GM12892 (cell line): ENCODE data around the gene PCSK9. TPM values are rescaled to one million over a fixed set of nuclear protein-coding genes. Genes with fewer than 3 reads are reported as not detected.

Experiments
- DNase-seq: peaks from one replicate; pipeline ENCODE4 v3.0.0; 2011; ENCODE audit not compliant: insufficient read length
- FAIRE-seq: peaks from 2 replicates; lab custom pipeline; 2011; peaks lifted over from hg19 to GRCh38; lab: Jason Lieb, UNC
- POLR2A ChIP-seq: IDR thresholded peaks from 2 replicates; pipeline ENCODE4 v1.6.1; 2011; ENCODE audit warnings: low read depth, low read length, control low read depth
- POLR2AphosphoS5 ChIP-seq: IDR thresholded peaks from 2 replicates; pipeline ENCODE4 v1.6.1; 2011; ENCODE audit warnings: low read depth, low read length, control low read depth
- TAF1 ChIP-seq: IDR thresholded peaks from 2 replicates; pipeline ENCODE4 v1.6.1; 2011; ENCODE audit warnings: low read depth, mild to moderate bottlenecking, control low read depth, low read length, borderline replicate concordance
- polyA plus RNA-seq: library from polyadenylated mRNA; unstranded; fragments of >200 nt; gene quantifications from one replicate; pipeline ENCODE4 v1.2.1, GENCODE V29; 2012; ENCODE audit warnings: missing spikeins, inconsistent platforms; ENCODE audit not compliant: missing spikeins

Gene PCSK9
- polyA plus RNA-seq: not detected

DNA sequence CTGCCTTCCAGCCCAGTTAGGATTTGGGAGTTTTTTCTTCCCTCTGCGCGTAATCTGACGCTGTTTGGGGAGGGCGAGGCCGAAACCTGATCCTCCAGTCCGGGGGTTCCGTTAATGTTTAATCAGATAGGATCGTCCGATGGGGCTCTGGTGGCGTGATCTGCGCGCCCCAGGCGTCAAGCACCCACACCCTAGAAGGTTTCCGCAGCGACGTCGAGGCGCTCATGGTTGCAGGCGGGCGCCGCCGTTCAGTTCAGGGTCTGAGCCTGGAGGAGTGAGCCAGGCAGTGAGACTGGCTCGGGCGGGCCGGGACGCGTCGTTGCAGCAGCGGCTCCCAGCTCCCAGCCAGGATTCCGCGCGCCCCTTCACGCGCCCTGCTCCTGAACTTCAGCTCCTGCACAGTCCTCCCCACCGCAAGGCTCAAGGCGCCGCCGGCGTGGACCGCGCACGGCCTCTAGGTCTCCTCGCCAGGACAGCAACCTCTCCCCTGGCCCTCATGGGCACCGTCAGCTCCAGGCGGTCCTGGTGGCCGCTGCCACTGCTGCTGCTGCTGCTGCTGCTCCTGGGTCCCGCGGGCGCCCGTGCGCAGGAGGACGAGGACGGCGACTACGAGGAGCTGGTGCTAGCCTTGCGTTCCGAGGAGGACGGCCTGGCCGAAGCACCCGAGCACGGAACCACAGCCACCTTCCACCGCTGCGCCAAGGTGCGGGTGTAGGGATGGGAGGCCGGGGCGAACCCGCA lies at the start of gene PCSK9:
Gene PCSK9, plus strand, starts transcription at position 207 of the 741 bp plus-strand sequence. Its CDS starts 290 bp downstream, at position 497.
- DNase-seq (no peak), FAIRE-seq (no peak)

DNA sequence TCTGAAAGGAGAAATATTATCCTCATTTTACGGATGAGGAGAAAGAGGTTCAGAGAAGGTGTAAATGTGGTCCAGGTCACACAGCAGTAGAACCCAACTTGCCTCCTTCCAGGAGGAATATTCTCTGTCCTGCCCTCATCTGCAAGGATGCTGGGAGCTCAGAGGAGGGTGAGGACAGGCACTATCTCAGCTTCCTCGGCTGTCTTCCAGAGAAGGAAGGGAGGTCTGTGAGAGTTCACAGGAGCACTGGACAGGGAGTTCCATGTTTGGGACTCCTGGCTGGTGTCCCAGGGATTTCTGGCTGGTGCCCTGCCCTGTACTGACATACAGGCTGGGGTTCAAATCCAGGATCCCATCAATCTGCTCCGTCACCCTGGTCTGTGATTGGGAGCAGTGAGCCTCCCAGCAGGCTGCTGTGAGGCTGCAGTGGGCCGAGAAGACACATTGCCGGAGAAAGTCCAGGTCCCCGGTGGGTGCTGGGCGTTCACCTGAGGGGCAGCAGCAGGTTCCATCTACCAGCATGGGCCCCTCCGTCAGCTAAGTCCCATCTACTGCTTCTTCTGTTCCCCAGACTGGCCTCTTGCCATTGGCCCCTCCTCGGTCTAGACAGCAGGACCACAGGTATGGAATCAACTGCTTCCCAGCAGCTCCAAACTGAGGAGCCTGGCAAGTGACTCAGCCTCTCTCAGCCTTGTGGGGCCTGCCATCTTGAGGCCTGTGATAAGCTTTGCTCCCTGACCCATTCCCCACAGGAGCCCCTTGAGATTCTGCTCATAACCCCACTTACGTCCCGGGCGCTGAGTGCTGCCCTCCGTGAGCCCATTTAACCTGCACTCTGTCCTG lies 49.2 kb upstream of the PCSK9 start:
- DNase-seq (no peak), FAIRE-seq (no peak)
- TF ChIP-seq POLR2AphosphoS5 (no peak), TAF1 (no peak), POLR2A (no peak)

More for the DNA sequence above, at the start of gene PCSK9:
- no peak for TF ChIP-seq TAF1
- no peak for TF ChIP-seq POLR2A
- no peak for TF ChIP-seq POLR2AphosphoS5

DNA sequence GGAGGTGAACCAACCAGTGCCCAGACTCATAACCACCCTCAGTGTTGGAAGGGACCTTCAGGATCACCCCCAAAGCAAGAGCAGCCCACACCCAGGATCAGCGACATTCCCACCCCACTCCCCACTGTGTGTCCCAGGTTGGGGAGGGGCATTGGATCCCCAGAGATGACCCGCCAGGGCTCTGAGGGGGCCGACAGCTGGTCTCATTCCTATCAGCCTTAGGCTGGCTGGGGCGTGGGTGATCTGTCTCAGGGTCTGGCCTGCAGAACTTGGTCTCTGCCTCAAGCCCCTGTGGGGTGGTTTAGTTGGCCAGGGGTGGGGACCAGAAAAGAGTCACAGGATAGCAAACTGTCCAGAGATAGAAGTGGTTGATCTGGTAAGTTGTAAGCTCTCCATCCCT lies 48.4 kb upstream of the PCSK9 start:
- TF ChIP-seq POLR2A (no peak), POLR2AphosphoS5 (no peak), TAF1 (no peak)
- DNase-seq (no peak), FAIRE-seq (no peak)

DNA sequence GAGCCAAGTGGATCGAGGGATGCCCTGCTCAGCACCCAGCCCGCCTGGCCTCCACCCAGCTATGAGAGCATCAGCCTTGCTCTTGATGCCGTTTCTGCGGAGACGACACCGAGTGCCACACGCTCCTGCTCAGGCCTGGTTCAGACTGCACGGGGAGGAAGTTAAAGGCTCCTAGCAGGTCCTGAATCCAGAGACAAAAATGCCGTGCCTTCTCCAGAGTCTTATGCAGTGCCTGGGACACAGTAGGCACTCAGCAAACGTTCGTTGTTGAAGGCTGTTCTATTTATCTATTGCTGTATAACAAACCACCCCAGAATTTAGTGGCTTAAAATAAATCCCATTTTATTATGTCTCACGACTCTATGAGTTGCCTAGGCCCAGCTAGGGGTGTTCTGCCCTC lies 47.4 kb upstream of the PCSK9 start:
- FAIRE-seq (no peak), DNase-seq (no peak)
- no peak for TF ChIP-seq TAF1
- no peak for TF ChIP-seq POLR2AphosphoS5
- no peak for TF ChIP-seq POLR2A

DNA sequence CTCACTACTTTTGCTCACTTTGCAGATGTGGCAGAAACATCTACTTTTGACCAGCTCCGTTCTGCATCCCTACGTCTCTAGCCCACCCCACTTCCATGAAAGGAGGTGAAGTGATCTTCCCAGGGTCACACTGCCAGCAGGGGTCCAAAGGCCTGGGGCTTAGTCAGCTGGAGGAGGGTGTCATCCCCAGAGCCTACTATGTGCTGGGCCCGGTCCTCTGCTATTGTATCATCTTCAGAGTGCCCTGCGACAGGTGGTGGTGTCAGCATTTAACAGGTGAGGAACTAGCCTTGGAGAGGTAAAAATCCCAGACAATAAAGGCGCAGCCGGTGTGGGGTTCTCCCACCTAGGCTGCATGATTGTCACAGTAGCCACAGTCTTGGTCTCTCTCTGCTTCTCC lies 46.2 kb upstream of the PCSK9 start:
- FAIRE-seq: no peak
- DNase-seq: no peak
- TF ChIP-seq POLR2AphosphoS5 (no peak), POLR2A (no peak), TAF1 (no peak)

- FAIRE-seq: no peak
- no peak for DNase-seq
- TF ChIP-seq POLR2A (no peak), POLR2AphosphoS5 (no peak), TAF1 (no peak)
Measured at GRCh38 chr1:54994355-54994990, 44.9 kb upstream of the PCSK9 start.

- TF ChIP-seq POLR2A (no peak), TAF1 (no peak), POLR2AphosphoS5 (no peak)
- DNase-seq (no peak), FAIRE-seq (no peak)
Measured at GRCh38 chr1:54995013-54995760, 44.2 kb upstream of the PCSK9 start.

- TF ChIP-seq POLR2A (no peak), POLR2AphosphoS5 (no peak), TAF1 (no peak)
- no peak for DNase-seq
- peak; percentile 21 for FAIRE-seq
Measured at GRCh38 chr1:54995835-54996234, 43.5 kb upstream of the PCSK9 start.

DNA sequence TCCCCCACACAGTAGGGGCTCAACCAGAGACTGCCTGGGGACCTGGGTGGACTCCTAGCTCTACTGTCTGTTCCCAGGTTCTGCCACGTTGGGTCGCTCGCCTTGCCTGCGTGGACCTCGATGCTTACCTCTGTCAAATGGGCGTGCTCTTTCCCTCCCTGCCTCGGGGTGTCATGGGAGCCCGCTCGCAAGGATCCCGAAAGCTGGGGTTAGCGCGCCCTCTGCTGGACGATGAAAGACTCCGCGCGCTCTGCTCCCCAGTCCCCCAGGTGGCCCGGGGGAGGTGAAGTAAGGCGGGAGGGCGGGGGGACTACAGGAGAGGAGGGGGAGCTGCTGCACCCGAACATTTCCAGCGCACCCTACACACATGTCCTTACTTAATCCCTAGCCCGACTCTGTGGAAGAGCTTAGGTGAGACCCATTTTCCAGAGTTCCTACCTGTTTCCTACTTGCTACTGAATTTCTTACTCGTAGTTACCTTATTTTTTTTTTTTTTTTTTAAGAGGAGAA lies 42.9 kb upstream of the PCSK9 start:
- peak; percentile 95 for DNase-seq
- TF ChIP-seq POLR2AphosphoS5 (no peak), TAF1 (no peak)
- FAIRE-seq: peak; percentile 80

GRCh38 chr1:54996869-54997710 lies 42.3 kb upstream of the PCSK9 start:
- DNase-seq (no peak), FAIRE-seq (no peak)
- TF ChIP-seq POLR2AphosphoS5 (no peak), TAF1 (no peak), POLR2A (no peak)

DNA sequence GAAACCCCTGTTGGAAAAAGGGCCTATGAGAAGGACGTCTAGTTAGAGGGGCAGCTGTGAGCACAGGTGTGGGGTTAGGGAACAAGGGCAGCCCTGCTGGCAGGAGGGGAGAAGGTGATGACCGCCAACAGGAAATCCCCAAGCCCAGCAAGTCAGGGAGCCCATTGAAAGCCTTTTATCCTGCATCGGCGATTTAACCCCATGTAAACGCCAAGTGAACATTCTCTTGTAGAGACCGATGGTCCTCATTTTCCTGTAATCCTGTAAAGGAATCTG lies 41.7 kb upstream of the PCSK9 start:
- FAIRE-seq (no peak), DNase-seq (no peak)
- TF ChIP-seq TAF1: no peak
